OCI-LY3 (cell line): ENCODE results near the gene RUBCN.

ENCODE experiments used
- H2AFZ ChIP-seq: fragments of 200-600, 300-600 bp; shearing (Covaris generic); 2 replicates; pipeline ENCODE4 v1.6.0; 2014; ENCODE audit warnings: antibody characterized with exemption, low read depth, low read length
- H3K27ac ChIP-seq: fragments of 200-600, 300-600 bp; sonication (generic); 2 replicates; pipeline ENCODE4 v1.5.1; 2014; ENCODE audit warnings: mild to moderate bottlenecking, low read length, moderate library complexity, mixed read lengths
- H3K27me3 ChIP-seq: fragments of 200-600, 300-600 bp; sonication (generic); 2 replicates; pipeline ENCODE4 v1.6.1; 2014; ENCODE audit warnings: low read depth, low read length, mixed read lengths
- H3K36me3 ChIP-seq: fragments of 200-600, 300-600 bp; sonication (generic); replicated peaks from 2 replicates; pipeline ENCODE3; 2014; ENCODE audit warnings: low read depth, low read length, mixed read lengths
- H3K4me1 ChIP-seq: fragments of 300-600, 200-600 bp; sonication (generic); 2 replicates; pipeline ENCODE4 v1.6.1; 2014; ENCODE audit warnings: low read length, mixed read lengths
- H3K4me2 ChIP-seq: fragments of 200-600, 300-600 bp; sonication (generic); 2 replicates; pipeline ENCODE4 v1.6.1; 2014; ENCODE audit warnings: low read length, mixed read lengths
- H3K4me3 ChIP-seq: fragments of 300-600, 200-600 bp; sonication (generic); 2 replicates; pipeline ENCODE4 v1.5.1; 2014; ENCODE audit warnings: antibody characterized with exemption, mild to moderate bottlenecking, low read length, moderate library complexity
- H3K79me2 ChIP-seq: fragments of 300-600, 200-600 bp; shearing (Covaris generic); 2 replicates; pipeline ENCODE4 v1.6.1; 2014; ENCODE audit warnings: mild to moderate bottlenecking, low read length, mixed read lengths
- H3K9ac ChIP-seq: fragments of 300-600, 200-600 bp; shearing (Covaris generic); 2 replicates; pipeline ENCODE4 v1.6.0; 2014; ENCODE audit warnings: mild to moderate bottlenecking, low read length, moderate library complexity
- H3K9me3 ChIP-seq: fragments of 200-600, 300-600 bp; shearing (Covaris generic); 2 replicates; pipeline ENCODE4 v1.6.1; 2014; ENCODE audit warnings: low read length, mixed read lengths; ENCODE audit not compliant: insufficient read depth
- H4K20me1 ChIP-seq: fragments of 200-600, 300-600 bp; sonication (generic); 2 replicates; pipeline ENCODE4 v1.6.1; 2016; ENCODE audit warnings: low read length, mixed read lengths; ENCODE audit not compliant: insufficient read depth
- EZH2phosphoT487 ChIP-seq: fragments of 200-600 bp; shearing (Covaris generic); IDR thresholded peaks from 2 replicates; pipeline ENCODE4 v1.6.1; 2018; ENCODE audit warnings: antibody characterized with exemption, mixed run types, low read depth
- TF ChIP-seq, protein P1 (sequence below): fragments of 200-600, 300-600 bp; sonication (generic); IDR thresholded peaks from 2 replicates; pipeline ENCODE4 v1.5.1; 2014; ENCODE audit warnings: antibody characterized with exemption, low read length, low read depth

Gene RUBCN

GRCh38 chr3:197701841-197702240, 34.9 kb downstream of the RUBCN start:
- no peaks in the 10 kb centered on the region for H3K27me3 ChIP-seq
- H3K4me2 ChIP-seq, result no peak overlapping the region
- no peaks in the 10 kb centered on the region for H3K9me3 ChIP-seq
- H3K36me3 ChIP-seq, result peaks cover 67% of the 10 kb centered on the region
- no peak overlapping the region for H3K27ac ChIP-seq
- peaks cover 6% of the 10 kb centered on the region for H3K79me2 ChIP-seq
- peaks cover 17% of the 10 kb centered on the region for H3K4me1 ChIP-seq
- peaks cover 4% of the 10 kb centered on the region; the same call in 1 of the 2 replicates for H4K20me1 ChIP-seq
- no peak overlapping the region for H2AFZ ChIP-seq
- no peak overlapping the region for H3K4me3 ChIP-seq
- no peak for TF ChIP-seq EZH2phosphoT487
- TF ChIP-seq, protein P1, sequence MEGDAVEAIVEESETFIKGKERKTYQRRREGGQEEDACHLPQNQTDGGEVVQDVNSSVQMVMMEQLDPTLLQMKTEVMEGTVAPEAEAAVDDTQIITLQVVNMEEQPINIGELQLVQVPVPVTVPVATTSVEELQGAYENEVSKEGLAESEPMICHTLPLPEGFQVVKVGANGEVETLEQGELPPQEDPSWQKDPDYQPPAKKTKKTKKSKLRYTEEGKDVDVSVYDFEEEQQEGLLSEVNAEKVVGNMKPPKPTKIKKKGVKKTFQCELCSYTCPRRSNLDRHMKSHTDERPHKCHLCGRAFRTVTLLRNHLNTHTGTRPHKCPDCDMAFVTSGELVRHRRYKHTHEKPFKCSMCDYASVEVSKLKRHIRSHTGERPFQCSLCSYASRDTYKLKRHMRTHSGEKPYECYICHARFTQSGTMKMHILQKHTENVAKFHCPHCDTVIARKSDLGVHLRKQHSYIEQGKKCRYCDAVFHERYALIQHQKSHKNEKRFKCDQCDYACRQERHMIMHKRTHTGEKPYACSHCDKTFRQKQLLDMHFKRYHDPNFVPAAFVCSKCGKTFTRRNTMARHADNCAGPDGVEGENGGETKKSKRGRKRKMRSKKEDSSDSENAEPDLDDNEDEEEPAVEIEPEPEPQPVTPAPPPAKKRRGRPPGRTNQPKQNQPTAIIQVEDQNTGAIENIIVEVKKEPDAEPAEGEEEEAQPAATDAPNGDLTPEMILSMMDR, result no peak
- no peak overlapping the region for H3K9ac ChIP-seq

DNA sequence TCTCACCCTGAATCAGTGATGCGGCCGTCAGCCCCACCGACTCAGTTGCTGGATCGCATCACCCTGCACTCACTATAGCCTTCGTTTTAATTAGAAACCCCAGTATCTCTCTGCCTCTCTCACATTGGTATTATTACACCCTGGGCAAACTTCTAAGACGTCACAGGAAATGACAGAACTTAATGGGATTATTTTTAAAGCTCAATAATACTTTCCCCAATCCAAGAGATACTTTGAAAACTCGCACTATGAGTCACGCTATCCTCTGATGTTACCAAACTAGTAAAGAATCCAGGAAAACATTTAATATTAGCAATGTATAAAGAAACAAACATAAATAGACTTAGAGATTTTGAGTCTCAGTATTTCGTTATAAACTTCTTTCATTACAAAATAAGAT, 36.6 kb downstream of the RUBCN start:
- H3K4me1 ChIP-seq, result no peaks in the 10 kb centered on the region
- peaks cover 72% of the 10 kb centered on the region for H3K36me3 ChIP-seq

DNA sequence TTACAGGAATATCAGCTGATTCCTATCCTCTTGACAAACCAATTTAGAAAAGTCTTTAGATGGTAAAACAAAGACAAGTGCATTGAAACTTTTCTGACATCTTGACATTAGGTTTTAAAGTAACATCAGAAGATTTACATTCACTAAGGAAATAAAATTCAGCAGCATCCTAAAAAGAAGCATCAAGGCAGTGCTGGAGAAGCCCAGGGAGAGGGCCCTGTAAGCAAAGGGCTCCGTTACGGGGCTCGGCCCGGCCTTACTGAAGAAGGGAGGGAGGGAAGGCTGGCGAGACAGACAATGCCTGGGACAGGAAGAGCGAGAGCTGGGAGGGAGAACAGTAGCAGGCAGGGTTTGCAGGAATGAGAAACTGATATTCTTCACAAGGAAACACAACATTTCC, 39.3 kb downstream of the RUBCN start:
- Histone ChIP-seq H3K4me1 (no peaks in the 10 kb centered on the region), H2AFZ (no peak overlapping the region), H3K79me2 (no peaks in the 10 kb centered on the region), H4K20me1 (peaks cover 4% of the 10 kb centered on the region; the same call in 1 of the 2 replicates), H3K4me3 (no peak overlapping the region), H3K9me3 (no peaks in the 10 kb centered on the region), H3K27ac (no peak overlapping the region), H3K36me3 (peaks cover 74% of the 10 kb centered on the region), H3K9ac (no peak overlapping the region), H3K4me2 (no peak overlapping the region), H3K27me3 (no peaks in the 10 kb centered on the region)
- TF ChIP-seq, protein P1, result no peak
- no peak for TF ChIP-seq EZH2phosphoT487

More for the DNA sequence above, 36.6 kb downstream of the RUBCN start:
- Histone ChIP-seq H2AFZ (no peak overlapping the region), H3K4me3 (no peak overlapping the region), H3K9ac (no peak overlapping the region), H3K4me2 (no peak overlapping the region), H4K20me1 (peaks cover 4% of the 10 kb centered on the region; the same call in 1 of the 2 replicates), H3K27me3 (no peaks in the 10 kb centered on the region), H3K9me3 (no peaks in the 10 kb centered on the region), H3K27ac (no peak overlapping the region), H3K79me2 (no peaks in the 10 kb centered on the region)
- TF ChIP-seq, protein P1, result no peak
- TF ChIP-seq EZH2phosphoT487, result no peak

DNA sequence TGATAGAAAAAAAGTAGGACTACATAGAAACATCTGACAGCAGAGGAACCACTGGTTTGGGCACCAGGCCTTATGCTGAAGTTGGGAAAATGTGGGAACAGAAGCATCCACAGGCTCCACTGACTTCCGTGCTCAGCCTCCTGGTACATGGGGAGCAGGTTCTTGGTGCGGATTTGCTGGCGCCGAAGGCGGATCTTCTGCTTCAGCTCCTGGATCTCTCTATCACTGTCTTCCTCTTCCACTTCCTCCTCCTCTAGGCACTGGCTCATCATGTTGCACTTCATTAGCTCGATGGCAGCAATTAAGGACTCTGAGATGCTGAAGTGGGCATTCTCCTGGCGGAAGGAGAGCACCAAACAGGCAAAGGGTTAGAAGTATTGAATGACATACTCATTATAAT, 42.5 kb downstream of the RUBCN start:
- no peaks in the 10 kb centered on the region for H3K27me3 ChIP-seq
- no peak overlapping the region for H3K4me2 ChIP-seq
- H3K4me1 ChIP-seq, result no peaks in the 10 kb centered on the region
- no peak for TF ChIP-seq EZH2phosphoT487
- TF ChIP-seq, protein P1, result no peak
- no peaks in the 10 kb centered on the region for H3K9me3 ChIP-seq
- no peak overlapping the region for H3K4me3 ChIP-seq
- no peak overlapping the region for H2AFZ ChIP-seq
- H4K20me1 ChIP-seq, result no peaks in the 10 kb centered on the region
- no peak overlapping the region for H3K27ac ChIP-seq
- peaks cover 69% of the 10 kb centered on the region for H3K36me3 ChIP-seq
- H3K79me2 ChIP-seq, result no peaks in the 10 kb centered on the region
- no peak overlapping the region for H3K9ac ChIP-seq
